ENCODE data around the gene MGMT. TPM values are rescaled to one million over a fixed set of nuclear protein-coding genes. Genes with fewer than 3 reads are reported as not detected.

Gene MGMT
- total RNA-seq, 1 experiment from 2014 or later, result 18.6 TPM

GRCh38 chr10:129670124-129670523 lies 203.1 kb downstream of the MGMT start:
- Histone ChIP-seq H3K4me3 (ENCODE audit: insufficient read depth, low read depth, low read length) (no peak overlapping the region), H3K27me3 (ENCODE audit: control insufficient read depth, insufficient read depth, low read length) (no peaks in the 10 kb centered on the region), H3K36me3 (replicated peaks; ENCODE audit: control insufficient read depth, insufficient read depth, low read length) (no peaks in the 10 kb centered on the region)
- no peak for DNase-seq

GRCh38 chr10:129673292-129673691 lies 206.3 kb downstream of the MGMT start:
- DNase-seq, result no peak
- Histone ChIP-seq H3K4me3 (ENCODE audit: insufficient read depth, low read depth, low read length) (no peak overlapping the region), H3K36me3 (replicated peaks; ENCODE audit: control insufficient read depth, insufficient read depth, low read length) (no peaks in the 10 kb centered on the region), H3K27me3 (ENCODE audit: control insufficient read depth, insufficient read depth, low read length) (no peaks in the 10 kb centered on the region)

GRCh38 chr10:129675027-129675769 lies 208.2 kb downstream of the MGMT start:
- no peak overlapping the region for H3K4me3 ChIP-seq (ENCODE audit: insufficient read depth, low read depth, low read length)
- no peaks in the 10 kb centered on the region for H3K27me3 ChIP-seq (ENCODE audit: control insufficient read depth, insufficient read depth, low read length)
- DNase-seq, result no peak
- no peaks in the 10 kb centered on the region for H3K36me3 ChIP-seq (replicated peaks; ENCODE audit: control insufficient read depth, insufficient read depth, low read length)

GRCh38 chr10:129676014-129676413 lies 209.0 kb downstream of the MGMT start:
- no peak for DNase-seq

GRCh38 chr10:129677377-129677927 lies 210.4 kb downstream of the MGMT start:
- H3K4me3 ChIP-seq (ENCODE audit: insufficient read depth, low read depth, low read length), result no peak overlapping the region
- DNase-seq, result no peak
- no peaks in the 10 kb centered on the region for H3K36me3 ChIP-seq (replicated peaks; ENCODE audit: control insufficient read depth, insufficient read depth, low read length)
- no peaks in the 10 kb centered on the region for H3K27me3 ChIP-seq (ENCODE audit: control insufficient read depth, insufficient read depth, low read length)

More at GRCh38 chr10:129676014-129676413, 209.0 kb downstream of the MGMT start:
- Histone ChIP-seq H3K4me3 (ENCODE audit: insufficient read depth, low read depth, low read length) (no peak overlapping the region), H3K36me3 (replicated peaks; ENCODE audit: control insufficient read depth, insufficient read depth, low read length) (no peaks in the 10 kb centered on the region), H3K27me3 (ENCODE audit: control insufficient read depth, insufficient read depth, low read length) (no peaks in the 10 kb centered on the region)

- no peak for DNase-seq
- H3K36me3 ChIP-seq (replicated peaks; ENCODE audit: control insufficient read depth, insufficient read depth, low read length), result no peaks in the 10 kb centered on the region
- no peak overlapping the region for H3K4me3 ChIP-seq (ENCODE audit: insufficient read depth, low read depth, low read length)
- H3K27me3 ChIP-seq (ENCODE audit: control insufficient read depth, insufficient read depth, low read length), result no peaks in the 10 kb centered on the region
These were observed 211.1 kb downstream of the MGMT start for GRCh38 chr10:129678186-129678585.

- H3K36me3 ChIP-seq (replicated peaks; ENCODE audit: control insufficient read depth, insufficient read depth, low read length), result no peaks in the 10 kb centered on the region
- no peaks in the 10 kb centered on the region for H3K27me3 ChIP-seq (ENCODE audit: control insufficient read depth, insufficient read depth, low read length)
- no peak for DNase-seq
- H3K4me3 ChIP-seq (ENCODE audit: insufficient read depth, low read depth, low read length), result no peak overlapping the region
These were observed 212.2 kb downstream of the MGMT start for GRCh38 chr10:129679207-129679606.

GRCh38 chr10:129680661-129681344 lies 213.8 kb downstream of the MGMT start:
- Histone ChIP-seq H3K27me3 (ENCODE audit: control insufficient read depth, insufficient read depth, low read length) (no peaks in the 10 kb centered on the region), H3K36me3 (replicated peaks; ENCODE audit: control insufficient read depth, insufficient read depth, low read length) (no peaks in the 10 kb centered on the region), H3K4me3 (ENCODE audit: insufficient read depth, low read depth, low read length) (no peak overlapping the region)
- no peak for DNase-seq

GRCh38 chr10:129681856-129682255 lies 214.8 kb downstream of the MGMT start:
- no peak overlapping the region for H3K4me3 ChIP-seq (ENCODE audit: insufficient read depth, low read depth, low read length)
- no peaks in the 10 kb centered on the region for H3K27me3 ChIP-seq (ENCODE audit: control insufficient read depth, insufficient read depth, low read length)
- no peak for DNase-seq
- H3K36me3 ChIP-seq (replicated peaks; ENCODE audit: control insufficient read depth, insufficient read depth, low read length), result no peaks in the 10 kb centered on the region

- no peak for DNase-seq
- Histone ChIP-seq H3K4me3 (ENCODE audit: insufficient read depth, low read depth, low read length) (no peak overlapping the region), H3K27me3 (ENCODE audit: control insufficient read depth, insufficient read depth, low read length) (no peaks in the 10 kb centered on the region), H3K36me3 (replicated peaks; ENCODE audit: control insufficient read depth, insufficient read depth, low read length) (no peaks in the 10 kb centered on the region)
These were observed 216.5 kb downstream of the MGMT start for GRCh38 chr10:129683519-129683918.

GRCh38 chr10:129683920-129684319 lies 216.9 kb downstream of the MGMT start:
- no peak overlapping the region for H3K4me3 ChIP-seq (ENCODE audit: insufficient read depth, low read depth, low read length)
- no peaks in the 10 kb centered on the region for H3K36me3 ChIP-seq (replicated peaks; ENCODE audit: control insufficient read depth, insufficient read depth, low read length)
- DNase-seq, result no peak
- no peaks in the 10 kb centered on the region for H3K27me3 ChIP-seq (ENCODE audit: control insufficient read depth, insufficient read depth, low read length)

GRCh38 chr10:129685271-129685670 lies 218.2 kb downstream of the MGMT start:
- DNase-seq, result no peak
- H3K36me3 ChIP-seq (replicated peaks; ENCODE audit: control insufficient read depth, insufficient read depth, low read length), result no peaks in the 10 kb centered on the region
- H3K4me3 ChIP-seq (ENCODE audit: insufficient read depth, low read depth, low read length), result no peak overlapping the region
- H3K27me3 ChIP-seq (ENCODE audit: control insufficient read depth, insufficient read depth, low read length), result no peaks in the 10 kb centered on the region

GRCh38 chr10:129689671-129690071 lies 222.6 kb downstream of the MGMT start:
- Histone ChIP-seq H3K27me3 (ENCODE audit: control insufficient read depth, insufficient read depth, low read length) (no peaks in the 10 kb centered on the region), H3K4me3 (ENCODE audit: insufficient read depth, low read depth, low read length) (no peak overlapping the region), H3K36me3 (replicated peaks; ENCODE audit: control insufficient read depth, insufficient read depth, low read length) (no peaks in the 10 kb centered on the region)
- DNase-seq, result no peak

- DNase-seq, result no peak
- Histone ChIP-seq H3K36me3 (replicated peaks; ENCODE audit: control insufficient read depth, insufficient read depth, low read length) (no peaks in the 10 kb centered on the region), H3K4me3 (ENCODE audit: insufficient read depth, low read depth, low read length) (no peak overlapping the region), H3K27me3 (ENCODE audit: control insufficient read depth, insufficient read depth, low read length) (no peaks in the 10 kb centered on the region)
These were observed 223.4 kb downstream of the MGMT start for GRCh38 chr10:129690248-129691070.

Measured in H7 (cell line).